HepG2 (cell line): Measurements from ENCODE around the gene CHID1. TPM values are rescaled to one million over a fixed set of nuclear protein-coding genes. Genes with fewer than 3 reads are reported as not detected.

Experiments used
- ATAC-seq: fragments of 200-7000 bp; cut with Tn5 transposase; 3 replicates; pipeline ENCODE4 v1.9.1; 2020; ENCODE audit warnings: mild to moderate bottlenecking, moderate library complexity
- BruUV-seq: library from RNA; stranded (reverse); fragments of 400-500 nt; replicated peaks from 2 replicates; lab custom pipeline; 2021; lab: Mats Ljungman, UMichigan
- CTCF ChIA-PET: fragments of 300-600 bp; formaldehyde crosslinking; extraction: SDS; loops from one replicate; lab custom pipeline; 2021; ENCODE audit warnings: low total read pairs, inconsistent platforms, low intra/inter-chr PET ratio; lab: Yijun Ruan, JAX
- POLR2A ChIA-PET: fragments of 350-600 bp; sonication (Branson Sonifier 250); formaldehyde crosslinking; loops from one replicate; lab custom pipeline; 2020; ENCODE audit warnings: antibody characterized with exemption, inconsistent platforms; lab: Yijun Ruan, JAX
- DNase-seq: peaks from one replicate; pipeline ENCODE4 v3.0.0-alpha.2; 2015; ENCODE audit warnings: low spot score
- FAIRE-seq: peaks from 3 replicates; lab custom pipeline; 2011; peaks lifted over from hg19 to GRCh38; lab: Jason Lieb, UNC
- H2AFZ ChIP-seq: one replicate; pipeline ENCODE4 v1.6.1; 2011; ENCODE audit warnings: low read length, inconsistent platforms
- H3K27ac ChIP-seq: fragments of 300-600 bp; 3 replicates; pipeline ENCODE4 v1.8.0; 2011; ENCODE audit warnings: mixed run types, mild to moderate bottlenecking, mixed read lengths, low read length, inconsistent platforms; ENCODE audit not compliant: insufficient read depth; ENCODE audit errors: extremely low read length
- H3K27me3 ChIP-seq, 2 experiments: fragments of 200-600 bp in 1 of 2; 2 replicates in 1 of 2; 3 replicates in 1 of 2; pipeline versions ENCODE4 v1.6.0 to v1.8.0; 2011; ENCODE audit warnings: low read length in 2 of 2, mild to moderate bottlenecking in 2 of 2, moderate library complexity in 2 of 2, inconsistent platforms in 1 of 2; ENCODE audit not compliant: insufficient read depth in 2 of 2, control insufficient read depth in 1 of 2
- H3K36me3 ChIP-seq, 2 experiments: fragments of 200-600 bp in 1 of 2; replicated peaks in 1 of 2; 2 replicates in 1 of 2; 3 replicates in 1 of 2; pipeline versions ENCODE4 v1.5.1 to v1.8.0; 2011; ENCODE audit warnings: low read length in 2 of 2, inconsistent platforms in 1 of 2; ENCODE audit not compliant: insufficient read depth in 2 of 2, control insufficient read depth in 1 of 2
- H3K4me1 ChIP-seq: 2 replicates; pipeline ENCODE4 v1.5.1; 2012; ENCODE audit warnings: low read length, inconsistent platforms; ENCODE audit not compliant: insufficient read depth
- H3K4me2 ChIP-seq: 2 replicates; pipeline ENCODE4 v1.6.0; 2011; ENCODE audit warnings: low read depth, low read length, inconsistent platforms
- H3K4me3 ChIP-seq, 3 experiments: fragments of 200-600 bp in 1 of 3; sonication (generic), shearing (Covaris generic) in 1 of 3; replicated peaks in 1 of 3; 2 replicates each; pipeline ENCODE4 v1.5.1; 2011 to 2016; ENCODE audit warnings: low read length in 3 of 3, inconsistent platforms in 2 of 3, low read depth in 2 of 3, mild to moderate bottlenecking in 2 of 3, control low read depth in 1 of 3, mixed read lengths in 1 of 3; ENCODE audit not compliant: insufficient read depth in 1 of 3
- H3K79me2 ChIP-seq: one replicate; pipeline ENCODE4 v1.6.1; 2011; ENCODE audit warnings: low read length, inconsistent platforms; ENCODE audit not compliant: insufficient read depth
- H3K9ac ChIP-seq: 2 replicates; pipeline ENCODE4 v1.6.0; 2011; ENCODE audit warnings: mild to moderate bottlenecking, low read depth, low read length, inconsistent platforms; ENCODE audit not compliant: insufficient read depth
- H3K9me3 ChIP-seq: 2 replicates; pipeline ENCODE4 v1.5.1; 2012; ENCODE audit warnings: mild to moderate bottlenecking, low read length
- H4K20me1 ChIP-seq: 2 replicates; pipeline ENCODE4 v1.6.0; 2011; ENCODE audit warnings: inconsistent platforms, mild to moderate bottlenecking, low read length, moderate library complexity; ENCODE audit not compliant: insufficient read depth
- AGO2 ChIP-seq: fragments of 200-400 bp; formaldehyde crosslinking; optimal IDR thresholded peaks from 2 replicates; pipeline ENCODE3; 2017; ENCODE audit warnings: mild to moderate bottlenecking, low read depth, low read length, moderate library complexity
- KDM5A ChIP-seq: fragments of 200-600 bp; sonication (generic); IDR thresholded peaks from 2 replicates; pipeline ENCODE4 v1.7.0; 2018; ENCODE audit warnings: antibody characterized with exemption, mild to moderate bottlenecking, low read length, borderline replicate concordance
- RBFOX2 ChIP-seq: fragments of 200-400 bp; formaldehyde crosslinking; IDR thresholded peaks from 2 replicates; pipeline ENCODE4 v1.6.1; 2017; ENCODE audit warnings: low read depth, mild to moderate bottlenecking, low read length
- ZNF350 ChIP-seq: sonication (generic); formaldehyde crosslinking; IDR thresholded peaks from 2 replicates; pipeline ENCODE4 v1.4.0; 2020; ENCODE audit warnings: mild to moderate bottlenecking, low read depth, missing genetic modification reagents, borderline replicate concordance
- WGBS: methylation state at CpG from one replicate; pipeline ENCODE4 v1.1.6; 2017; ENCODE audit warnings: low lambda C conversion rate; 5-methylcytosine and 5-hydroxymethylcytosine counted together
- in situ Hi-C: cut with HindIII; loops from 2 replicates; pipeline ENCODE4 v1.10.0; 2017; ENCODE audit warnings: low pct_unique_long_range_greater_than_20kb; ENCODE audit not compliant: extremely low pct_ligation_motif_present
- intact Hi-C: fragments of 100-400 bp; cut with micrococcal nuclease; formaldehyde crosslinking; loops from one replicate; pipeline ENCODE4 v1.10.0; 2022; ENCODE audit not compliant: unreplicated experiment
- polyA plus RNA-seq, 8 experiments: library from polyadenylated mRNA; depleted of rRNA in 3 of 8; stranded (reverse) in 7 of 8; unstranded in 1 of 8; fragments of >200 nt; fragmentation: Illumina TruSeq in 4 of 8; extraction: Trizol in 4 of 8; gene quantifications; 2 replicates each; pipeline versions ENCODE4 v1.2.1 to v1.2.3, GENCODE V29; 2011 to 2016; ENCODE audit warnings: low read depth in 4 of 8, missing spikeins in 1 of 8, mixed read lengths in 1 of 8; ENCODE audit not compliant: insufficient read depth in 1 of 8
- total RNA-seq, 5 experiments: library from RNA; depleted of rRNA; stranded (reverse); fragments of >200 nt; fragmentation: Illumina TruSeq; extraction: Trizol; gene quantifications; 2 replicates each; pipeline ENCODE4 v1.2.3, GENCODE V29; 2016; ENCODE audit warnings: low read depth in 1 of 5
- TF ChIP-seq, protein P1 (sequence below): sonication (generic); formaldehyde crosslinking; IDR thresholded peaks from 2 replicates; pipeline ENCODE4 v1.4.0; 2020; ENCODE audit warnings: missing genetic modification reagents

CHID1 gene
- total and polyA plus RNA-seq, 2 of the 13 experiments (the other 11 are each of a cell fraction or from before 2014, with no cell fraction given): 65.1 to 93.6 TPM

DNA sequence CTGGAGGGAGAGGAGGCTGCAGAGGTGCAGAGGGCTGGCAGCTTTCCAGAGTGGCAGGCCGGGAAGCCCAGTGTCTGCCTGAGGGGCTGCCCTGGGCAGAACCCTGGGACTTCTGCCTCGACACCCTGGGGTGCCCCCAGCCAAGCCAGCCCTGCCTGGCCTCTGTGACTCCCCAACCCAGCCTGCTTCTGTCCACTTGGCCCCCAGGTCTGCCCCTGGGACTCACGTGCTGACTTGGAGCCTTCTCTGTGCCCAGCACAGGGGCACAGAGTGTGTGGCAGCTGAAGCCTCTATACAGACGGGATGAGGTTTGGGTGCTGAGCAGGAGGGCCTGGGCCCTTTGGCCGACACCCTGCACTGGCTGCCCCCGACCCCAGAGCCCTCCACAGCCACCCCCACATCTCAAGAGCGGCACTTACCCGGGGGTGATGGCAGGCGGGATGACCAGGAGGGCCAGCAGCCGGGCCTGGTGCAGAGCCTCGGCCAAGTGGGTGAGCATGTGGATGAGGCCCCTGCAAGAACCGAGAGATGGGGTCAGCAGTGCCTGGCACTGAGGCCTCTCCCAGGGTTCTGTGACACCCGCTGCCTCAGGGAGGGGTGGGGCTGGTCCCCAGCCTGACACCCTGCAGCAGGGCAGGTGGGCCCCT, 17.5 kb downstream of the CHID1 start:
- ChIA-PET POLR2A (no interaction called here), CTCF (no interaction called here)
- FAIRE-seq (no peak), ATAC-seq (no peak), DNase-seq (no peak)
- Histone ChIP-seq H3K4me2 (no peak overlapping the region), H3K4me1 (no peaks in the 10 kb centered on the region), H3K27me3 (no peaks in the 10 kb centered on the region), H3K4me3 (no peak overlapping the region), H3K36me3 (peaks cover 0 to 3% of the 10 kb centered on the region in 2 experiments; a peak in 3 of 5 replicates), H3K9ac (no peak overlapping the region), H3K79me2 (no peaks in the 10 kb centered on the region), H2AFZ (no peak overlapping the region), H4K20me1 (no peaks in the 10 kb centered on the region), H3K27ac (no peak overlapping the region), H3K9me3 (no peaks in the 10 kb centered on the region)
- no TSS peak for BruUV-seq
- intact Hi-C loops: no loop called here
- in situ Hi-C loops: no loop called here
- peak; percentile 85 for TF ChIP-seq AGO2
- TF ChIP-seq KDM5A: no peak
- no peak for TF ChIP-seq ZNF350 (CRISPR knock-in tag)
- TF ChIP-seq, protein P1, sequence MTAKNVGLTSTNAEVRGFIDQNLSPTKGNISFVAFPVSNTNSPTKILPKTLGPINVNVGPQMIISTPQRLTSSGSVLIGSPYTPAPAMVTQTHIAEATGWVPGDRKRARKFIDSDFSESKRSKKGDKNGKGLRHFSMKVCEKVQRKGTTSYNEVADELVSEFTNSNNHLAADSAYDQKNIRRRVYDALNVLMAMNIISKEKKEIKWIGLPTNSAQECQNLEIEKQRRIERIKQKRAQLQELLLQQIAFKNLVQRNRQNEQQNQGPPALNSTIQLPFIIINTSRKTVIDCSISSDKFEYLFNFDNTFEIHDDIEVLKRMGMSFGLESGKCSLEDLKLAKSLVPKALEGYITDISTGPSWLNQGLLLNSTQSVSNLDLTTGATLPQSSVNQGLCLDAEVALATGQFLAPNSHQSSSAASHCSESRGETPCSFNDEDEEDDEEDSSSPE: no peak
- TF ChIP-seq RBFOX2: 0 out of 2 replicates have a peak, but pooled peaks have one; percentile 30
- 90% methylated on average over 2 of the region's 13 CpGs for WGBS
